HG02870 (cell line): ENCODE results near the gene CIZ1.
"Not testable (repeated sequence)": the region's sequence is repeated elsewhere in the genome, so short reads cannot be mapped to it uniquely, and the experiment has no call there.

Source experiments
- ATAC-seq: cut with Tn5 transposase; IDR thresholded peaks from one replicate; pipeline ENCODE4 v1.9.1; 2021; ENCODE audit warnings: mild to moderate bottlenecking, moderate library complexity; ENCODE audit not compliant: unreplicated experiment

Gene CIZ1

DNA sequence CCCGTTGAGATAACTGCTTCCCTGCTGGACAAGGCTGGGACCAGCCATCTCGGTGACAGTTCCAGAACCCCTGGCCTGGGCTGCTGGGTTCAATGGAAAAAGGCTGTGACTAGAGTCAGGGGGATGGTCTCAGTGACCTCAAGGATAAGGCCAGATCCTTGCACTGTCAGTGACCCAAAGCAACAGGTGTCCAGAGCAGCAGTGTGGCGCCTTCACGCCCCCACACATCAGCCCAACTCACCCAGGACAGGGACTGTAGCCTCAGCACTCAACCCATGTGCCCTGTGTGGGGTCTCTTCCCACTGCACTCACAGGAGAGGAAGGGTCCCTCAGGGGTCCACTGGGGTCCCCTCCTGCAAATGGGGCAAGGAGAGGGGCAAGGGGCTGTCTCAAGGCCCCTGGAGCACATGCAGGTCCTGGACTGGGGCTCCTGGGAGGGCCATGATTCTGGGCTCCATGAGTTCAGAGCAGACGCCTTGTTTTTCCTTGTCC, 42.8 kb downstream of the CIZ1 start:
- ATAC-seq = no peak

DNA sequence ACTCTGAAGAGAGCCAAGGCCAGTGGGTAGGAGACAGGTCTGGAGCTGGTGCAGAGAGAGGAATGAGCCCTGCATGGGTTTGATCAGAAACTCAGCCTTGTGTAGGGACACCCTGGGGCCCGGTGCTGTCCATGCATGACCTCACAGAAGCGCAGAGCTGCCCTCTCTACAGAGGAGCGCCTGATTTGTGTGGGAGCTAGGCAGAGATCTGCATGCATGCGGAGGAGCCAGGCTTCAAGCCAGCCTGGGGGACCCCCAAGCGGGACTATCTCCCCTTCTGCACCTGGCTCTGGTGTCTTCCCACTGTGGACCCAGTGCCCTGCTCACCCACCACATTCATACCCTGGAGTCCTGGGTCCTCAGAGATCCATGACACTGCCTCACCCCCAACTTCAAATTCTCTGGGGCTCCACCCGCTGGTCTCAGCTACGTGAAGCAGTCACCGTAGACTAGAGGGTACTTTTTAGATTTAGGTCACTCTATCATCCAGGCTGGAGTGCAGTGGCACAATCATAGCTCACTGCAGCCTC, 44.7 kb downstream of the CIZ1 start:
- ATAC-seq = no peak

DNA sequence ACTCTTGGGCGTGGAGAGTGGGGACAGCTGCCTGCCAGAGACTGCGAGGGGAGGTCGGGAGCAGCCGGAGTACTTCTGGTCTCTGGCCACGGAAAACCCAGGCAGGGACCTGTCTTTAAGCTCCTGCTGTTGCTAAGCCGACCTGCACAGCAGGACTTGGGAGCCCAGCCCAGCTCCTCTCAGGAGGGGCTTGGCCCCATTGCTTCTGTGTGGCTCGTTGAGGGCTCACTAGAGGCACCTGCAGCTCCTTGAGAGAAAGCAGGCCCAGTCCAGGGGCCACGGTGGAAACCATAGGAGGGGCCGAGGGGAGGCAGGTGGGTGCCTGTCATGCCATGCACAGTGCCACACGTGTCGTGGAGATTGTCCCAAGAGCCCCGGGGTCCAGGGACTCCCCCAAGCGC, 45.4 kb downstream of the CIZ1 start:
- no peak for ATAC-seq

- no peak for ATAC-seq
Measured at GRCh38 chr9:128145536-128145935, 45.8 kb downstream of the CIZ1 start.

DNA sequence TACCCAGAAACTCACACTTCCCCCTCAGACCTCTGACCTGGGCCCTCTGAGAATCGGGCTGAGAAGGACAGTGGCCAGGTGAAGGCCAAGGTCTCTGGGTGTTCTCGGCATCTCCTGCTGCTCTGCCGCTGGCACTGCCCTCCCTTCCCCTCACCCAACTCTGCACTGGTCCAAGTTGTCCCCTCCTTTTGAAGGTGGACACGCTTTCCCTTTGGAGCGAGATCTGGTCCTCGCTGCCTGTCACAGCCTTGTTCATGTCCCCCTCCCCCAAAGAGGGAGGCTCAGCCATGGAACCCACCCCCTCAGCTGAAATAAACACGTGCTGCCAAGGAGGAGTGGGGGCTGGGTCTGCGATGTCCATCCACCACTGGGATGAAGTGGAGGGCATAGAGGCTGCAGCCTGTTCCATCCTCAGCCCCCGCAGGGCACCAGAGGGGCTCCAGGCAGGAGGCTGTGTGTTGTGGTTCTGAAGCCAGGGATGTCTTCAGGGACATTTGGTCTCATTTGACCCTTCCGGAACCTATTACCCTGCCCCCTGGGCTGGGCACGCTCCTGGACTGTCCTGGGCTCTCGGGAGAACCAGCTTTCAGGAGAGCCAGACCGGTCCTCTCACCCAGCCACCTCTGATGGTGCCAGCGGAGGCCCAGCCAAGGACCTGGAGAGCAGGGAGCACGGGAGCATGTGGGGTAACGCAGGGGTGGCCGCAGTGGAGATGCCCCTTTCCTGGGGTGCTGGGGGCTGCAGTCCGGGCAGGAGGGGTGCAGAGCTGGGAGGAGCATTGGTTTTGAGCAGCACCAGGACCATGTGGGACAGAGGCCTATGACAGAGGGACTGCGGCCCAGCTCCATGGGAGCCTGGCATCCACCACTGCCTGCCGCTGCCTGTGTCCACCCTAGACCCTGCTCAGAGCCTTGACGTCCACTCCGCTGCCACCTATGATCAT, 46.9 kb downstream of the CIZ1 start:
- no peak for ATAC-seq

DNA sequence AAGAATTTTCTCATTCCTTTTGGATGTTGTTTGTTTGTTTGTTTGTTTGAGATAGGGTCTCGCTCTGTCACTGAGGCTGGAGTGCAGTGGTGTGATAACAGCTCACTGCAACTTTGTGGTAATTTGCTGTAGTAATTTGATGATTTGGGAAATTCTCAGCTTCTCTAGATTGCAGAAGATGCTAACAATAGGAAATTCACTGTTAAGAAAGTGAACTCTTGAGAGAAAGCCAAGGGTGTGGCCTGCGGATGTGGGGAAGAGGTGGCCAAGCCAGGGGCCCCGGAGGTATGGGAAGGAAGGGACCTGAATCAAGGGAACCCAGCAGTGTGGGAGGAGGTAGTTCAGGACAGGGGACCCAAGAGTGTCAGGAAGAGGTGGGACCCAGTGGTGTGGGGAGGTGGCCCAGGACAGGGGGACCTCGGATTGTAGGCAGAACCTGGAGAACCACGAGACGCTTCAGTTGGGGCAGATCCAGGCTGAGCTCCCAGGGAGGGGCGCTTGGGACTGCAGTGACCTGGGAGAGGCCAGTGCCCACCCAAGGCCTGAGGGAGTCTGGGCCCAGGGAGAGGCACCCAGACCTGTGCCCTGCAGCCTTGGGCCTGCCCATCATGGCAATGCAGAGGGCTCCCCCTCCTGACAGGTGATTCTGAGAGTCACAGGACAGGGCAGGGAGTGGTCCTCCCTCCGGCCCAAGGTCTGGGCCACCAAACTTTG, 47.7 kb downstream of the CIZ1 start:
- no peak for ATAC-seq

- ATAC-seq = no peak
Measured at GRCh38 chr9:128142596-128142995, 48.8 kb downstream of the CIZ1 start.

DNA sequence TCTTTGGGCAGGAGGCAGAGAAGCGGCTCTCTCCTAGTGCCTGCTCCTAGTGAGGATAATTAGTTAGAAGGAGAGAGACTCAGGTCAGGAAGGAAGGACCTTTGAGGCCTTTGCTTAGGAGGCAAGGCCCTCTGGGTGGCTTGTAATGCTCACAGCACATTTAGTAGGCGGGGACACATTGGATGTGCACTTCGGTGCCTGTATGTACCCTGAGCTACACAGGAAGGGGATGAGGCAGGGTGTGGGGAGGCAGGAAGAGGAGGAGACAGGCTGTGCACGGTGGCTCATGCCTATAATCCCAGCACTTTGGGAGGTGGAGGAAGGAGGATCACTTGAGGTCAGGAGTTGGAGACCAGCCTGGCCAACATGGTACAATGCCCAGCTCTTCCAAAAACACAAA, 49.3 kb downstream of the CIZ1 start:
- ATAC-seq = no peak

GRCh38 chr9:128141604-128142003, 49.8 kb downstream of the CIZ1 start:
- no peak for ATAC-seq

GRCh38 chr9:128139621-128140020, 51.8 kb downstream of the CIZ1 start:
- no peak for ATAC-seq

DNA sequence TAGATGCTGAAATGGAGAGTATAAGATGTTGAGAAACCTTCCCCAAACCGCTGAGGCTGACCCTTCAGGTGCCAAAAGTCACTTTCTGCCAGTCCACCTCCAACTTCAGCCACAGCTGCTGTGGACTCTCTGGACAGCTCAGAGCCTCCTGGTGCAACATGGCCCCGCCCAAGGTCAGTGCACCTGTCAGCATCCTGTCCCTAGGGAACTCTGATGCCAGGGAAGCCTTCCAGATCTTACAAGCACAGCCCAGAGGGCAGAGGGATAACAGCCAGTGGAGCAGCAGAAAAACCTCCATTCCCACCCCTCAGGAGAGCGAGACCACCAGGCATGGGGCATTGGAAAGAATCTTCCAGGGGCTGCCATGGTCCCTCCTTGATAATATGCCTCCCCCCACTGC, 53.4 kb downstream of the CIZ1 start:
- ATAC-seq = no peak

DNA sequence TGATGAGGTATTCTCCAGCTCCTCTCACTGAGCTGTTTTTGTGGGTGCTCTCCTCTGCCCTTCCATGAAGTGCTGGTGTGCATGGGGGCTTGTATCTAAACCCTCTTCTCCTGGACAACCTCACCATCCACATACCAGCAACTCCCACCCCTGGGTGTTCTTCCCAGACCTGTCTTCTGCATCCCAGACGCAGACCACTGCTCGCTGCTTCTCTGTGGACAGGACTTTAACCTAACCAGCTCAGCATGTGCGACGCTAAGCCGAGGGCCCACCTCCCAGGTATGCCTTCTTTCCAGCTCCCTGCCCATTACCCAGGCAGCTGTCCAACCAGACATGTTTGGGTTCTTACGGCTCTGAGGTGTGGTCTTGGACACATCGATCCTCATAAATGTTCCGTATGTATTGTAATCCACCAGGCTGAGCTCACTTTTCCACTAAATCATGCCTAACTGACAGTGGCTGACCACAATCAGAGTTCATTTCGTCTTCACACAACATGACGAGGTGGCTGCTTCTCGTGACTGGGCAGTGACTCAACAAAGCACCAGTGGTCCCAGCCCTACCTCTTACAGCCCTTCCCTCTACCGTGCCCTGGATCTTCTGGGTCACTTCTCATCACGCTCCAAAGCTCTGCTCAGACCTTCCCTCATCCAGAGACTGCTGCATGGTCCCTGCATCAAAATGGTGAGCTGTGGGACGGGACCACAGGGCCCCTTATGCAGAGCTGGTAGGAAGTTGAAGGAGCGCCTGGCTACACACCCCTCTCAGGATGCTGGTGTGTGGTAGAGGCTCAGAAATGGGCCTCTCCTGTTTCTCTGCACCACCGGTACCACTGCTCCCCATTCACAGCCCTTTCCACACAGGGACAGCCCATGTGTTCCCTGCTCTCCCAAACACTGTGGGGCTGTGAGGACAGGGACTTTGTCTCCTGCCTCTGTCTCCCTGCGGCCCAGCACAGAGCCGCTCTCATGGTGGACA, 54.3 kb downstream of the CIZ1 start:
- no peak for ATAC-seq

DNA sequence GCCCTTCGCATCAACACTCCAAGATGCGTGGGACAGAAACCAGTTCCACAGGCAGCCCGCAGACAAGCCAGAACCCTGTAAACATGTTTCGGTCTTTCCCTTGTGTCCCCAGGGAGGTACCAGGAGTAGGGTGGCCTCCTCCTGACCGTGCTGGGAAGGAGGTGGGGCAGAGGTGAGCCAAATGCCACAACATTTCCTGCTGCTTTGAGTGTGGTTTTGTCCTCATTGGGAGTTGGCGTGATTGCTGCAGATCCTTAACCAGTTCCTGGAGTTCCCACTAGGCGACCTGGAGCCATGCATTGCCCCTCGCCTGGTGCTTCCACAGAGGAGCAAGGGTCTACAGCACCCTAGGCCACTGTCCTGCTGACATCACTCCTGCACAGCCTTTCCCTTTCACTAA, 55.8 kb downstream of the CIZ1 start:
- ATAC-seq = not testable (repeated sequence)

DNA sequence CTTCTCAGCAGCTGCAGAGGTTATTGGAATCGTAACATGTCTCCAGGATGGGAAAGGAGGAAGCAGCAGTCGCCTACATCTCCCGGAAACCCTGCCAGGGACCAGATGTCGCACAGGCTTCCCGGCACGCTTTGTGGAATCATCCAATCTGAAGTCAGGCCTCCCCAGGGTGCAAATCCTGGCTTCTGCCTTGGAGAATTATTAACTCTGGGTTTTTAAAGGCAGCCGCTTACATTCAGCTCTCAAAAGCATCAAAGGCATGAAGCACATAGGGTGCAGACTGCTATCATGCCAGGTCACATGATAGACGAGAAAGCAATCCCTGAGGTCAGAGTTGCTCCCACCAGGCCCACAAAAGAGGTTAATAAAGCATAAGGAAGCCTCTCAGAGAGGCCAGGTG, 59.2 kb downstream of the CIZ1 start:
- not testable (repeated sequence) for ATAC-seq

DNA sequence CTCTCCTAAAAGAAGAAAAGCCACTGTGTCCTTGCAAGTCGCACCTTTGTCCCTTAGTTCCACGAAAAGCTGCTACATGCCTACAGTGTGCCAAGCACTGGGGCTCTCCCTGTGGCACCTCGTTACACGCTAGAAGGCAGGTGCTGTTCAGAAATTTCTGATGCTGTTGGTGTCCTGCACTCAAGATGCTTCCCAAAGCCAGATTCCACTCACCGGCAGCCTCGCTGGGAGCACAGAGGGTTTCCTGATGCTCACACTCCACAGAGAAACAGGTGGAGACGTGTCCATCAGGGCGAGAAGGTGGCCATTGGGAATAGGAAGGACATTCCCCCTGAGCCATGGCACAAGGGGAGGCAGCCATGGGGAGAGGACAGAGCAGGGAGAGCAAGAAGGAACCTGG, 60.0 kb downstream of the CIZ1 start:
- not testable (repeated sequence) for ATAC-seq

DNA sequence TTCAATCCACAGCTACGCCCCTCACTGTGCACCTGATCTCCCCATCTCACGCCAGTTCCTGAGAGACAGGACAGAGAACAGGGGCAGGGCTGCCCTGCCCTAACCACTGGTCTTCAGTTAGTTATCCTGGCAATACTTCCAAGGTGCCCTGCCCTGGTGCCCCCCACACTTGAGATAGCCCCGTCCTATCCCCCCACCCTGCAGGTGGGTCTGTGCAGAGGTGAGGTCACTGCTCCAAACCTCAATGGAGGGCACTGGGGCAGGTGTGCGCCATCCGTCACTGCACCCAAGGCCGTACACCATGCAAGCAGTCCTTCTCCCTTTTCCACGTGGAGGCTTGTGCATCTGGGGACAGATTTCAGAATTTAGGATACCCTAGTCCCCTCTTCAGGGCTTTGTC, 60.7 kb downstream of the CIZ1 start:
- ATAC-seq = not testable (repeated sequence)

DNA sequence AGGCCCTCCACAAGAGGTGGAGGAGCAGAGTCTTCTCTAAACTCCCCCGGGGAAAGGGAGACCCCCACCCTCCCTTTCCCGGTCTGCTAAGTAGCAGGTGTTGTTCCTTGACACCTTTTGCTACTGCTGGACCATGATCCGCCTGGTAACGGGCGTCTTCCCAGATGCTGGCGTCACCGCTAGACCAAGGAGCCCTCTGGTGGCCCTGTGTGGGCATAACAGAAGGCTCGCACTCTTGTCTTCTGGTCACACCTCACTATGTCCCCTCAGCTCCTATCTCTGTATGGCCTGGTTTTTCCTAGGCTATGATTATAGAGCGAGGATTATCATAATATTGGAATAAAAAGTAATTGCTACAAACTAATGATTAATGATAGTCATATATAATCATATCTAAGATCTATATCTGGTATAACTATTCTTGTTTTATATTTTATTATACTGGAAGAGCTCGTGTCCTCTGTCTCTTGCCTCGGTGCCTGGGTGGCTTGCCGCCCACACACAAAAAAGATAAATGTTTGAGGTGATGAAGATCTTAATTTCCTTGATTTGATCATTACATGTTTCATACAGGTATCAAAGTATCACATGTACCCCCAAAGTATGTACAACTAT, 61.3 kb downstream of the CIZ1 start:
- not testable (repeated sequence) for ATAC-seq

- ATAC-seq = no peak
Measured at GRCh38 chr9:128128836-128129590, 62.4 kb downstream of the CIZ1 start.
